Mesendoderm (in vitro differentiated cells): Measurements from ENCODE around the gene RIC8B.

Source experiments
- DNase-seq: peaks from one replicate; pipeline ENCODE4 v3.0.0; 2013
- H2AK5ac ChIP-seq: 2 replicates; pipeline ENCODE4 v1.6.1; 2013; ENCODE audit warnings: low read length, inconsistent platforms
- H2BK120ac ChIP-seq: 2 replicates; pipeline ENCODE4 v1.6.1; 2013; ENCODE audit warnings: low read depth, mild to moderate bottlenecking, low read length, moderate library complexity, mixed read lengths
- H2BK15ac ChIP-seq: replicated peaks from 2 replicates; pipeline ENCODE4 v1.6.1; 2013; ENCODE audit warnings: low read depth, mild to moderate bottlenecking, moderate library complexity
- H2BK5ac ChIP-seq: 2 replicates; pipeline ENCODE4 v1.6.1; 2013; ENCODE audit warnings: low read length, inconsistent platforms
- H3K18ac ChIP-seq: 2 replicates; pipeline ENCODE4 v1.6.1; 2013; ENCODE audit warnings: mild to moderate bottlenecking, low read length, mixed read lengths
- H3K23ac ChIP-seq: one replicate; pipeline ENCODE4 v1.6.1; 2013; ENCODE audit warnings: low read length
- H3K27ac ChIP-seq: 2 replicates; pipeline ENCODE4 v1.5.1; 2013; ENCODE audit warnings: low read depth, mild to moderate bottlenecking, inconsistent platforms, low read length, moderate library complexity
- H3K27me3 ChIP-seq: 2 replicates; pipeline ENCODE4 v1.6.1; 2013; ENCODE audit warnings: low read length, control low read depth, mild to moderate bottlenecking, inconsistent platforms; ENCODE audit not compliant: insufficient read depth, poor library complexity
- H3K36me3 ChIP-seq: 2 replicates; pipeline ENCODE4 v1.6.1; 2013; ENCODE audit warnings: low read length, inconsistent platforms; ENCODE audit not compliant: control insufficient read depth, insufficient read depth
- H3K4ac ChIP-seq: one replicate; pipeline ENCODE4 v1.6.1; 2013; ENCODE audit warnings: low read depth, mild to moderate bottlenecking, low read length, moderate library complexity
- H3K4me1 ChIP-seq: 2 replicates; pipeline ENCODE4 v1.6.1; 2013; ENCODE audit warnings: low read depth, low read length, inconsistent platforms; ENCODE audit not compliant: control insufficient read depth
- H3K4me2 ChIP-seq: 2 replicates; pipeline ENCODE4 v1.6.1; 2013; ENCODE audit warnings: low read length
- H3K4me3 ChIP-seq: 2 replicates; pipeline ENCODE4 v1.5.1; 2013; ENCODE audit warnings: mild to moderate bottlenecking, low read length
- H3K56ac ChIP-seq: one replicate; pipeline ENCODE4 v1.6.1; 2013; ENCODE audit warnings: low read length
- H3K79me1 ChIP-seq: 2 replicates; pipeline ENCODE4 v1.6.1; 2013; ENCODE audit warnings: low read length, inconsistent platforms
- H3K79me2 ChIP-seq: 2 replicates; pipeline ENCODE4 v1.6.1; 2013; ENCODE audit warnings: mild to moderate bottlenecking, low read length; ENCODE audit not compliant: control insufficient read depth, insufficient read depth
- H3K9ac ChIP-seq: 2 replicates; pipeline ENCODE4 v1.6.1; 2013; ENCODE audit warnings: low read length, inconsistent platforms
- H4K5ac ChIP-seq: one replicate; pipeline ENCODE4 v1.6.1; 2013; ENCODE audit warnings: low read length
- H4K8ac ChIP-seq: one replicate; pipeline ENCODE4 v1.6.1; 2013; ENCODE audit warnings: low read depth, mild to moderate bottlenecking, control low read depth, low read length, moderate library complexity
- WGBS: extraction: QIAGEN DNeasy Blood & Tissue Kit; methylation state at CpG from one replicate; pipeline ENCODE4 v1.1.7; 2013; ENCODE audit warnings: low lambda C conversion rate, missing lambda C conversion rate; ENCODE audit not compliant: insufficient coverage; ENCODE audit errors: extremely low coverage; 5-methylcytosine and 5-hydroxymethylcytosine counted together

The RIC8B gene

GRCh38 chr12:106760184-106760531 lies 14.3 kb upstream of the RIC8B start:
- Histone ChIP-seq H3K4ac (no peak overlapping the region), H3K79me2 (no peaks in the 10 kb centered on the region), H4K8ac (no peak overlapping the region), H3K4me2 (no peak overlapping the region), H2AK5ac (no peak overlapping the region), H3K18ac (no peak overlapping the region), H3K27me3 (no peaks in the 10 kb centered on the region), H2BK120ac (no peak overlapping the region), H3K79me1 (no peaks in the 10 kb centered on the region), H2BK15ac (no peak overlapping the region), H3K56ac (no peak overlapping the region), H3K27ac (no peak overlapping the region), H3K23ac (no peak overlapping the region), H3K9ac (no peak overlapping the region), H4K5ac (no peak overlapping the region), H3K4me1 (peaks cover 7% of the 10 kb centered on the region), H2BK5ac (no peak overlapping the region), H3K4me3 (no peak overlapping the region), H3K36me3 (no peaks in the 10 kb centered on the region)
- no CpG with 5 or more reads among the region's 2 CpGs for WGBS
- DNase-seq = peak; percentile 67

- H3K18ac ChIP-seq = no peak overlapping the region
- H3K56ac ChIP-seq = no peak overlapping the region
- H2BK15ac ChIP-seq = no peak overlapping the region
- H3K36me3 ChIP-seq = no peaks in the 10 kb centered on the region
- no peaks in the 10 kb centered on the region for H3K79me1 ChIP-seq
- H2BK120ac ChIP-seq = no peak overlapping the region
- no peaks in the 10 kb centered on the region for H3K27me3 ChIP-seq
- no peak overlapping the region for H4K8ac ChIP-seq
- H3K23ac ChIP-seq = no peak overlapping the region
- DNase-seq = no peak
- no peak overlapping the region for H3K4me3 ChIP-seq
- H3K79me2 ChIP-seq = no peaks in the 10 kb centered on the region
- H3K4ac ChIP-seq = no peak overlapping the region
- peaks cover 13% of the 10 kb centered on the region for H3K4me1 ChIP-seq
- H2AK5ac ChIP-seq = no peak overlapping the region
- no peak overlapping the region for H3K9ac ChIP-seq
- H3K4me2 ChIP-seq = no peak overlapping the region
- H4K5ac ChIP-seq = no peak overlapping the region
- no peak overlapping the region for H3K27ac ChIP-seq
- no peak overlapping the region for H2BK5ac ChIP-seq
Measured at GRCh38 chr12:106764220-106764619, 10.3 kb upstream of the RIC8B start.

GRCh38 chr12:106764738-106765137 lies 9.7 kb upstream of the RIC8B start:
- H3K18ac ChIP-seq = no peak overlapping the region
- no peaks in the 10 kb centered on the region for H3K36me3 ChIP-seq
- H3K27ac ChIP-seq = no peak overlapping the region
- H3K4ac ChIP-seq = no peak overlapping the region
- no peak overlapping the region for H3K4me2 ChIP-seq
- no peak overlapping the region for H3K9ac ChIP-seq
- DNase-seq = no peak
- H2BK15ac ChIP-seq = no peak overlapping the region
- H2AK5ac ChIP-seq = no peak overlapping the region
- H2BK120ac ChIP-seq = no peak overlapping the region
- H3K4me3 ChIP-seq = no peak overlapping the region
- no peaks in the 10 kb centered on the region for H3K79me1 ChIP-seq
- no peak overlapping the region for H3K23ac ChIP-seq
- WGBS = no CpG with 5 or more reads among the region's 3 CpGs
- peaks cover 13% of the 10 kb centered on the region for H3K4me1 ChIP-seq
- H3K79me2 ChIP-seq = no peaks in the 10 kb centered on the region
- H2BK5ac ChIP-seq = no peak overlapping the region
- no peak overlapping the region for H3K56ac ChIP-seq
- no peak overlapping the region for H4K5ac ChIP-seq
- H3K27me3 ChIP-seq = no peaks in the 10 kb centered on the region
- H4K8ac ChIP-seq = no peak overlapping the region

GRCh38 chr12:106766393-106766826 lies 8.1 kb upstream of the RIC8B start:
- H3K23ac ChIP-seq = no peak overlapping the region
- H3K4me1 ChIP-seq = peaks cover 8% of the 10 kb centered on the region

GRCh38 chr12:106767206-106767605 lies 7.3 kb upstream of the RIC8B start:
- H3K4me2 ChIP-seq = no peak overlapping the region
- H3K4ac ChIP-seq = peak overlapping the region; percentile 43
- DNase-seq = no peak
- no peaks in the 10 kb centered on the region for H3K79me1 ChIP-seq
- no peaks in the 10 kb centered on the region for H3K36me3 ChIP-seq
- peaks cover 8% of the 10 kb centered on the region for H3K4me1 ChIP-seq
- no peak overlapping the region for H3K4me3 ChIP-seq
- H4K5ac ChIP-seq = no peak overlapping the region
- WGBS = no CpG with 5 or more reads among the region's 2 CpGs
- H3K56ac ChIP-seq = no peak overlapping the region
- H2BK15ac ChIP-seq = no peak overlapping the region
- no peak overlapping the region for H4K8ac ChIP-seq
- no peak overlapping the region for H2BK5ac ChIP-seq
- no peaks in the 10 kb centered on the region for H3K27me3 ChIP-seq
- H3K27ac ChIP-seq = no peak overlapping the region
- H3K9ac ChIP-seq = no peak overlapping the region
- no peak overlapping the region for H3K18ac ChIP-seq
- H3K23ac ChIP-seq = no peak overlapping the region
- H2BK120ac ChIP-seq = no peak overlapping the region
- no peak overlapping the region for H2AK5ac ChIP-seq
- no peaks in the 10 kb centered on the region for H3K79me2 ChIP-seq

More at GRCh38 chr12:106766393-106766826, 8.1 kb upstream of the RIC8B start:
- Histone ChIP-seq H4K8ac (no peak overlapping the region), H3K9ac (no peak overlapping the region), H3K4me3 (no peak overlapping the region), H3K4ac (no peak overlapping the region), H2BK15ac (no peak overlapping the region), H3K27me3 (no peaks in the 10 kb centered on the region), H2BK120ac (no peak overlapping the region), H3K4me2 (no peak overlapping the region), H2AK5ac (no peak overlapping the region), H3K36me3 (no peaks in the 10 kb centered on the region), H3K18ac (no peak overlapping the region), H3K79me1 (no peaks in the 10 kb centered on the region), H3K27ac (no peak overlapping the region), H3K56ac (peak overlapping the region; percentile 35), H3K79me2 (no peaks in the 10 kb centered on the region), H2BK5ac (no peak overlapping the region), H4K5ac (no peak overlapping the region)
- DNase-seq = no peak
- no CpG with 5 or more reads among the region's 8 CpGs for WGBS

GRCh38 chr12:106767954-106768822 lies 6.3 kb upstream of the RIC8B start:
- Histone ChIP-seq H4K5ac (no peak overlapping the region), H3K23ac (no peak overlapping the region), H2AK5ac (no peak overlapping the region), H3K4me2 (no peak overlapping the region), H3K4me3 (no peak overlapping the region), H3K18ac (peak overlapping the region; percentile 66), H3K4ac (no peak overlapping the region), H3K27ac (peak overlapping the region; percentile 17), H2BK5ac (no peak overlapping the region), H2BK15ac (no peak overlapping the region), H4K8ac (no peak overlapping the region), H3K36me3 (no peaks in the 10 kb centered on the region), H3K4me1 (peaks cover 8% of the 10 kb centered on the region), H3K27me3 (no peaks in the 10 kb centered on the region), H3K79me2 (no peaks in the 10 kb centered on the region), H3K56ac (no peak overlapping the region), H3K79me1 (no peaks in the 10 kb centered on the region), H3K9ac (no peak overlapping the region), H2BK120ac (no peak overlapping the region)
- WGBS = no CpG with 5 or more reads among the region's 9 CpGs
- peak; percentile 75 for DNase-seq
